ENCODE measurements around the gene BCL3.

GRCh38 chr19:44745887-44746600 is 2.5 kb upstream of the BCL3 start:
- TF ChIP-seq CTCF (IDR thresholded peaks at IDR 0.05): no peak
- no peak for TF ChIP-seq POLR2A (IDR thresholded peaks at IDR 0.05)

Measured in uterus (tissue), 2 donors.